CD14-positive monocyte (primary cell): ENCODE data around the gene VTN. TPM values are rescaled to one million over a fixed set of nuclear protein-coding genes. Genes with fewer than 3 reads are reported as not detected.

Experiments used
- DNase-seq, 3 donors: peaks; one replicate each; pipeline ENCODE4 v3.0.0-alpha.2; 2011 to 2022
- H2AFZ ChIP-seq: 2 replicates; pipeline ENCODE4 v1.6.0; 2012; ENCODE audit warnings: mild to moderate bottlenecking, low read depth, low read length, inconsistent platforms; ENCODE audit not compliant: insufficient read depth, poor library complexity, severe bottlenecking
- H3K27ac ChIP-seq, 2 donors: 1 replicate in 1 of 2; 2 replicates in 1 of 2; pipeline ENCODE4 v1.5.1; 2012 to 2013; ENCODE audit warnings: low read length in 2 of 2, control low read depth in 1 of 2, inconsistent platforms in 1 of 2, low read depth in 1 of 2, mild to moderate bottlenecking in 1 of 2
- H3K27me3 ChIP-seq, 2 donors: one replicate each; pipeline versions ENCODE4 v1.6.0 to v1.6.1; 2011 to 2013; ENCODE audit warnings: low read length in 2 of 2; ENCODE audit not compliant: control insufficient read depth in 2 of 2, insufficient read depth in 2 of 2
- H3K36me3 ChIP-seq, 2 donors: replicated peaks in 1 of 2; 1 replicate in 1 of 2; 2 replicates in 1 of 2; pipeline versions ENCODE4 v1.5.1 to v1.6.1; 2012 to 2013; ENCODE audit warnings: low read length in 2 of 2, control low read depth in 1 of 2, inconsistent platforms in 1 of 2, mild to moderate bottlenecking in 1 of 2; ENCODE audit not compliant: insufficient read depth in 2 of 2, control insufficient read depth in 1 of 2
- H3K4me1 ChIP-seq, 2 donors: 1 replicate in 1 of 2; 2 replicates in 1 of 2; pipeline versions ENCODE4 v1.5.1 to v1.6.1; 2012 to 2013; ENCODE audit warnings: low read length in 2 of 2, control low read depth in 1 of 2, inconsistent platforms in 1 of 2, mild to moderate bottlenecking in 1 of 2, moderate library complexity in 1 of 2; ENCODE audit not compliant: insufficient read depth in 2 of 2, control insufficient read depth in 1 of 2
- H3K4me2 ChIP-seq: replicated peaks from 2 replicates; pipeline ENCODE3; 2012; ENCODE audit warnings: low read length, moderate library complexity, mild to moderate bottlenecking; ENCODE audit not compliant: poor library complexity, severe bottlenecking; ENCODE audit errors: extremely low read depth
- H3K4me3 ChIP-seq, 3 experiments: fragments of 200-600 bp in 1 of 3; sonication (generic) in 1 of 3; replicated peaks in 1 of 3; 1 replicate in 2 of 3; 2 replicates in 1 of 3; pipeline ENCODE4 v1.5.1; 2011 to 2013; ENCODE audit warnings: low read length in 3 of 3, mild to moderate bottlenecking in 3 of 3, control low read depth in 2 of 3, low read depth in 2 of 3, inconsistent platforms in 1 of 3, moderate library complexity in 1 of 3
- H3K79me2 ChIP-seq: 2 replicates; pipeline ENCODE4 v1.6.0; 2012; ENCODE audit warnings: mild to moderate bottlenecking, control low read depth, inconsistent platforms, low read length, moderate library complexity; ENCODE audit not compliant: insufficient read depth
- H3K9ac ChIP-seq: 2 replicates; pipeline ENCODE4 v1.6.0; 2017; ENCODE audit warnings: low read length, mild to moderate bottlenecking; ENCODE audit not compliant: insufficient read depth, poor library complexity, severe bottlenecking
- H3K9me3 ChIP-seq, 2 donors: replicated peaks in 1 of 2; 1 replicate in 1 of 2; 2 replicates in 1 of 2; pipeline versions ENCODE4 v1.5.1 to v1.6.1; 2012 to 2013; ENCODE audit warnings: low read length in 2 of 2, control low read depth in 1 of 2; ENCODE audit not compliant: control insufficient read depth in 1 of 2, insufficient read depth in 1 of 2
- H4K20me1 ChIP-seq: 2 replicates; pipeline ENCODE4 v1.6.0; 2012; ENCODE audit warnings: mild to moderate bottlenecking, low read length, control low read depth, moderate library complexity; ENCODE audit not compliant: insufficient read depth
- H3K27ac Mint-ChIP-seq, 7 donors: one replicate each; pipeline ENCODE4 v1.8.0; 2020; ENCODE audit warnings: mild to moderate bottlenecking in 7 of 7, mixed read lengths in 7 of 7, moderate library complexity in 6 of 7, inconsistent platforms in 2 of 7
- H3K27me3 Mint-ChIP-seq, 3 donors: one replicate each; pipeline ENCODE4 v1.8.0; 2021 to 2022; ENCODE audit warnings: low read depth in 3 of 3, mild to moderate bottlenecking in 3 of 3, mixed read lengths in 3 of 3, moderate library complexity in 3 of 3, inconsistent platforms in 1 of 3
- H3K36me3 Mint-ChIP-seq, 2 donors: one replicate each; pipeline ENCODE4 v1.8.0; 2020; ENCODE audit warnings: mixed read lengths in 2 of 2, inconsistent platforms in 1 of 2, mild to moderate bottlenecking in 1 of 2
- H3K4me1 Mint-ChIP-seq: one replicate; pipeline ENCODE4 v1.8.0; 2020; ENCODE audit warnings: mild to moderate bottlenecking, mixed read lengths
- H3K4me3 Mint-ChIP-seq, 2 donors: one replicate each; pipeline ENCODE4 v1.8.0; 2020; ENCODE audit warnings: mild to moderate bottlenecking in 2 of 2, mixed read lengths in 2 of 2, moderate library complexity in 1 of 2
- H3K9me3 Mint-ChIP-seq, 7 donors: one replicate each; pipeline ENCODE4 v1.8.0; 2020 to 2022; ENCODE audit warnings: mixed read lengths in 7 of 7, mild to moderate bottlenecking in 6 of 7, moderate library complexity in 6 of 7, inconsistent platforms in 2 of 7
- CTCF ChIP-seq: fragments of 200-600 bp; IDR thresholded peaks from one replicate; pipeline ENCODE4 v1.8.0; 2022; ENCODE audit warnings: antibody characterized with exemption, mild to moderate bottlenecking
- WGBS: methylation state at CpG from one replicate; pipeline ENCODE4 v1.1.5; 2013; ENCODE audit warnings: missing lambda C conversion rate; ENCODE audit not compliant: insufficient coverage; 5-methylcytosine and 5-hydroxymethylcytosine counted together
- intact Hi-C, 2 donors: fragments of 100-400 bp; cut with micrococcal nuclease; formaldehyde crosslinking; loops; one replicate each; pipeline versions ENCODE4 v1.15.0 to v1.15.1; 2023
- polyA plus RNA-seq, 3 donors: library from polyadenylated mRNA; depleted of rRNA in 1 of 3; unstranded in 2 of 3; stranded (reverse) in 1 of 3; fragments of 300-500 nt in 2 of 3; fragments of >200 nt in 1 of 3; fragmentation: Illumina TruSeq in 2 of 3; gene quantifications; 1 replicate in 2 of 3; 2 replicates in 1 of 3; pipeline ENCODE4 v1.2.3, GENCODE V29; 2012 to 2021

The VTN gene
- polyA plus RNA-seq, 3 donors: not detected

GRCh38 chr17:28338056-28338768 lies 31.9 kb downstream of the VTN start:
- H3K27ac ChIP-seq: no peak overlapping the region
- peak overlapping the region in 1 of 7 donors; percentile 68 for H3K27ac Mint-ChIP-seq
- 100% methylated on average over 3 of the region's 5 CpGs for WGBS

More at GRCh38 chr17:28338056-28338768, 31.9 kb downstream of the VTN start:
- no peak for DNase-seq
- Mint-ChIP-seq H3K9me3 (no peaks in the 10 kb centered on the region), H3K4me3 (no peak overlapping the region), H3K4me1 (peaks cover 34% of the 10 kb centered on the region), H3K36me3 (peaks cover 39 to 43% of the 10 kb centered on the region in 2 donors), H3K27me3 (peaks cover 0 to 2% (median 0%) of the 10 kb centered on the region in 3 donors)
- peaks cover 28 to 34% of the 10 kb centered on the region in 2 donors for H3K4me1 ChIP-seq
- H3K36me3 ChIP-seq: peaks cover 30 to 39% of the 10 kb centered on the region in 2 donors
- peaks cover 13% of the 10 kb centered on the region for H4K20me1 ChIP-seq
- no peak overlapping the region for H3K4me3 ChIP-seq
- no peak for TF ChIP-seq CTCF
- H3K9me3 ChIP-seq: no peaks in the 10 kb centered on the region
- peaks cover 47% of the 10 kb centered on the region for H3K79me2 ChIP-seq
- no peak overlapping the region for H2AFZ ChIP-seq
- no peaks in the 10 kb centered on the region for H3K27me3 ChIP-seq
- intact Hi-C loops: loop anchor here in 1 of 2 donors (5.0 to 10.0 kb wide), 3 partner anchors 237 to 614 kb away; partner anchors contain the start of genes ALDOC, NLK, PHF12 and PIGS
- H3K4me2 ChIP-seq: no peak overlapping the region
- no peak overlapping the region for H3K9ac ChIP-seq
